Raji (cell line): Measurements from ENCODE around the gene TRPC6.

Experiments
- POLR2A ChIP-seq: IDR thresholded peaks from 2 replicates; pipeline ENCODE4 v1.6.1; 2011; ENCODE audit warnings: low read depth, low read length, control low read depth; ENCODE audit not compliant: insufficient read depth

TRPC6 gene

DNA sequence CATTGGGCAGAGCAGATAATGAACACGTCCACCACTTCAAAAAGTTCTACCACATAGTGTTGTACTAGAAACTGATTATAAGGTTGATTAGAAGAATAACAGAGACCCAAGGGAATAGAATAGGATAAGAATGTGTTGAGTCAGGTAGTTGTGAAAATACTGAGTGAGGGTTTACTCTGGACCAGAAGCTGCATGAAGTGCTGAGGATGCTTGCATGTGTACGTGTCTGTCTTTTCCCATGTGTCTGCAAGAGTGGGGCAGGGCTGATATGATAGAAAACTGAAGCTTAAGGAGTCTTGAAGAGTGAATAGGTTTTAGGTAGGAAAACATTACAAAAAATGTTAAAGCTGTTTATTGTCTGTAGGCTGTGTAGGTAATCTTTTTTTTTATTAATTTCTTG lies 20.6 kb downstream of the TRPC6 start:
- no peak for TF ChIP-seq POLR2A

DNA sequence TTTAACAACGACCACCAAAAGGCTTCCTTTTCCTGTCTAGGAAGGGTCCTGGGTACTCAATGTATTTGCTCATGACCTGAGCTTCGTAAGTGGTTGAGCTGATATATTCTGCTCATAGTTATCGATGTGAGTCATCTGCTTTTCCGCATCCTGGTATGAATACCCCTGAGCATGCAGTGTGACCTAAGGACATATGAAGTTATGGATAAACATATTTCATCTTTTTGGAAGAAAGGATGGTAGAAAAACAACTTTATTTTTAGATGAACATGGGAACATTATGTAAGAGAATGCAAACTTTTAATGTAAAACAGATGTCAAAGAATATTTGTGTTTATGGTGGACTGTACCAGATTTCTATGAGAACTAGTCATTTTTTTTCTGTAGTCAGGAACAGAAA lies 28.4 kb downstream of the TRPC6 start:
- no peak for TF ChIP-seq POLR2A

DNA sequence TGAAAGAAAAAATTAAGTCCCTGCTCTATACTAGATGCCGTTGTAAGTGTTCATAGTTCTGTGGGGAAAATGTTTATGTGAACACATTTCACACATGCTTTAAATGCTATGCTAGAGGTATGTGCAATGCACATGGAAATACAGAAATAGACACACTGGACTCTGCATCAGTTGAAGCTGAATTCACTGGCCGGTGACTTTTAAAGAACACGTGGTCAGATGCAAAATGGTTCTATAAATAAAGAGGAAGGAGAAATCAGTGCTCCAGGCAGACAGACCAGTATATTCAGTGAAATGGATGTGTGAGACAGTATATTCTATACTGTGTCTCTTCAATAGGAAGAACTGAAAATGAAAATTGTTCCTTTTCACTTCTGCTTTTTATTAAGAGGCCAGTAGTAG lies 29.9 kb downstream of the TRPC6 start:
- TF ChIP-seq POLR2A: no peak

DNA sequence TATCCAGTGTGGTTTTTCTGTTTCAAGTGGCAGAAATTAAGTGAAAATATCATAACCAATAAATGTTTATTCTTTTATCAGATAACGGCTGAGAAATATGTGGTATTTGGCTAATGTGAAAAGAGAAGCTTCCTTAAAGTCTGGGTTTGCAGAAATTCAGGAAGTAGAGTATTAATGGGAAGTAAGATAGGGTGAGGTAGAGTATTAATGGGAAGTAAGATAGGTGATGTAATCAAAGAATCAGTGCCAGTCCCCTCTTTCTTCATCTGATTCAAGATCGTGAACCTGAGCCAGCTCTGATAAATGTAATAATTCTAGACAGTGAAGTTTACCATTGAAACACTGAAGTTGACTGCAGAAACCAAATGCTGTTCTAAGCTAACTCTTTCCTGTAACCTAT lies 30.9 kb downstream of the TRPC6 start:
- TF ChIP-seq POLR2A: no peak

DNA sequence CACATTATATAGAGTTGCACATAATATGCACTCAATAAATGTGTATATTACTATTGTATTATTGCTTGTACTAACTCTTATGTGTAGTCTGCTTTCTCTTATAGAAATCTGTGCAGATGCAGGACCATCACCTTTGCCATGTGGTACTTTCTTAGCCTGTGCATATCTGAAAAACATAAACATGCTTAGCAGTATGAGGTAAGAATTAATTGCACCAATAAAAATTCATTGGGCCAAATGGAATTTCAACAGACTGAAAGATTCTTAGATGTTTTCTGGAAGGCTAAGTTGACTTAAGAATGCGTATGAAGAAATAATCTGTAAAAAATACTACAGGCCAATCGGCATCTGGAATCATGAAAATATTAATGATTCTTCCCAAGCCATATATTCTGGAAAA lies 55.3 kb downstream of the TRPC6 start:
- TF ChIP-seq POLR2A: no peak

DNA sequence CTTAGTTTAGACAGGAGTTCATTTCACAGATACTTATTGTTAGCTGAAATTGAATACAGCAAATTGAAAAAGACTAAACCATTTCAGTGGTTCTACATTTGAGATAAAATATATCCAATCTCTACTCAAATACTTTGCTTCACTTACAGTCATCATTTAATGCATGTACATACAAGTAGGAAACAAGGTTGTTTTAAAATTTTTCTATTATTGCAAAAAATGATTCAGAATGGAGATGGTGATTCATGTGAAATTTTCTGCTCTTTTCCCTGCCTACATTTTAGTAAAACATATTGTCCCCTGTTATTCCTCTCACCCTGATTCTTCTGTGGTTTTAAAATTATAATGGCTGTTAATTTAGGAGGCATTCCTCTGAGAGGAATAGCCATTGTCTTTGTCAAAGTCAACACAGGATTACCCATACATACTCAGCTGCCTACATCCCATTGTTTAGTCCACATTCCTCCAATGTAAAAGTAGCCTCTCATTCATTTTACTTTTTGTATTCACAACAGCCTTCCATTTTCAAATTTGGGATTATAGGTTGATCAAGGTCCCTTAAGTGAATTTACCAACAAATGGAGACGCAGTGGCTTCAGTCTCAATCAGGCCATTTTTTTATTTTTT lies 60.1 kb downstream of the TRPC6 start:
- TF ChIP-seq POLR2A: no peak

DNA sequence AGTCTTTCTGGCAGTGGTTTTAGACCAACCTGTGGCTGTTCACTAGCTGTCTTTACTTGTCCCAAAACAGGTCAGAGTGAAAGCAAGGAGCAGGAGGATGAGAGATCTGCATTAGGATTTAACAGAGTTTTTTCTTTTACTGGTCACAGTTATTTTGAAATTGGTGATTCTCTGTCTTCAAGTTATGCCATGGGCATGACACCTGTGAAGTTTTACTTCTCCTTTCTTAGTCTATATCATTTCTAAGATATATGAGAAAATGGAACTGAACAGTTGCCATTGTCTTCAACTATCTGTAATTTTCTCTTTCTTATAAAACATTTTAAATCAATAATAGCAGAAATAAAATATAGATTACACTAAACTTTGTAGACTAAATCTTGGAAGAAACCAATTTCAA lies 60.6 kb downstream of the TRPC6 start:
- no peak for TF ChIP-seq POLR2A

DNA sequence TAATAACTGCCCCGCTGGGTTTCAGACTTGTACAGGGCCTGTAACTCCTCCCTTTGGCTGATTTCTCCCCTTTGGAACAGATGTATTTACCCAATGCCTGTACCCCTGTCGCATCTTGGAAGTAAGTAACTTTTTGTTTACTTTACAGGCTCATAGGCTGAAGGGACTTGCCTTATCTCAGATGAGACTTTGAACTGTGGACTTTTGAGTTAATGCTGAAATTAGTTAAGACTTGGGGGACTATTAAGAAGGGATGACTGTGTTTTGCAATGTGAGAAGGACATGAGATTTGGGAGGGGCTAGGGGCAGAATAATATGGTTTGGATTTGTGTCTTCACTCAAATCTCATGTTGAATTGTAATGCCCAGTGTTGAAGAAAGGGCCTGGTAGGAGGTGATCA lies 62.0 kb downstream of the TRPC6 start:
- no peak for TF ChIP-seq POLR2A

DNA sequence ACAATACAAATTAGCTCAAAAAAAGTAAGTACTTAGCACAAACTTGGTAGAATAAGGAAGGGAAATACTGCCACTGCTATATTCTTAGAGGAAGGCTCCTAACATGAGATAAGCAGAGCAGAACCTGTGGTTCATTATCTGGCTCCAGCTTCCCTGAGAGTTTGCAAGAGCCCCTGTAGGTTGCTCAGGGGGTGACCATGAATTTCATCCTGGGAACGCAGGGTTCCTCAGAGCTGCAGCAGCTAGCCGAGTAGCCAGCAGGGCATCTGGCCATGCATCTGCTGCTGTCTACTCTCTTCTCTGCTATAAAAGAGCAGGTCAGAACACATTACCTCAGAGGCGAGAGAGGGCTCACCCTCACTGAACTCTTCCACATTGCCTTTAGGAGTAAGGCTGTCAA lies 67.3 kb downstream of the TRPC6 start:
- no peak for TF ChIP-seq POLR2A

DNA sequence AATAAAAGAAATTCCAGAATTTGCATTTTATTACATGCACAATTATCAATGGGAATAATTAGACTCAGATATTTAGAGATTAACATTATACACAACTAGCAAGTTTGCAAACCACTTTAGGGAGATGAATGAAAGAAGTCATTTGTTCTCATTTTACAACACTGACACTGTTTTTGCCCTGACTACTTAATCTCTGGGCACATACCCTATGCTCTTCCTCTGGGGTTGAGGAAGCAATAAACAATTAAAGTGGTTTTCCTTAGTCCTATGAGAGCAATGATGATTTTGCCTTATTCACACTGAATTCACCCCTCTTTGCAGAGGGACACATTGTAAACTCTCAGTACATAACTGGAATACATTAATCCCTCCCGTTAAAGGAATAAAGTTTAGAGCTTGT lies 72.7 kb downstream of the TRPC6 start:
- no peak for TF ChIP-seq POLR2A

DNA sequence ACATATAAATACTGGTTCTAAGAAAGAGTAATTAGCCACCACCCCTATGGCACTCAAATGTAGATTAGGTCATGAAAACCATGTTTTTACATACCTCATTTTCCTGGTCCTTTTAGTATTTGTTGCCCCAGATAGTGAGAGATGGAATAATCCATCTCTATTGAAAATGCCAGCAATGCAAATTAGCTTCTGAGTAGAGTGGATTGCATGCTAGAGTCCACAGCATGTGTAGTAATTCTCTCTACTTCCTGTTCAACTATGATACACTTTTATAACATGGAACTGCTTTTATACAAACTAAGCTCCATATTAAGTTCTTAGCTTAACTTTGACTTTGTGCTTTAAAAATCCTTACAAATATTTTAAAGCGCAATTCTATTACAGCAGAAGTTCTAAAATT lies 73.2 kb downstream of the TRPC6 start:
- no peak for TF ChIP-seq POLR2A

DNA sequence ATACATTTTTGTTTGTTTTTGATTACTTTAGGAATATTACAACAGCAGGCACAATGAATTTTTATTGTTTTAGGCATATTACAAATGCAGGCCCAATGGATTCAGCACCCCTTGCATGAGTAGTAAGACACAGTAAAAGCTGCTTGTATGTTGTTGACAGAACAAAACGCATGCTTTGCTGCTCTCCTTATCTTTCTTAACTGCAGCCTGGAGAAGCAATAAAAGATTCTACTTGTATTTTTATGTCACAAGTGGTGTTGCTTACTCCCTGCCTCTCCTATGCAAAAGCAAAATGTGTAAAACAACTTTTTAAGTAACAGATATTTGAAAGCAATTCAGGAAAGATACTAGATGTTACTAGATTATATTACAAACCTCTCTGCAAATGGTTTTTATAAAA lies 73.9 kb downstream of the TRPC6 start:
- no peak for TF ChIP-seq POLR2A

DNA sequence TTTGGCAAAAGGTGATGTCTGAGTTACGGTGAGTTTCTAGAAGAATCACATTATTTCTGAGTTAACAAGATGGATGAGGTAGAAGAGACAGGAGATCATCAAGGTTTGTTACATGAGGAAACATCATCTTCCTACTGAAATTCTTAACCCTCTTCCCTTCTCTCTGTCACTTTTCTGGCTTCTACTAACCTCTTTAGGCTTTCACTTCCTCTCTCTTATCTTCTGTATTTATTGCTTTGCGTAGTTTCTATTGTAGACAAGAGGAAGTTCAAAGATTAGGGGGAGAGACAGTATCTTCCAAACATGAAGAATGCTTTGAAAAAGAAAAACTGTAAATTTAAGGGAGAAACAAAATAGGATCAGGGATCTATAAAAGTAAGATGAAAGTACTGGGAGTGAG lies 75.4 kb downstream of the TRPC6 start:
- no peak for TF ChIP-seq POLR2A

DNA sequence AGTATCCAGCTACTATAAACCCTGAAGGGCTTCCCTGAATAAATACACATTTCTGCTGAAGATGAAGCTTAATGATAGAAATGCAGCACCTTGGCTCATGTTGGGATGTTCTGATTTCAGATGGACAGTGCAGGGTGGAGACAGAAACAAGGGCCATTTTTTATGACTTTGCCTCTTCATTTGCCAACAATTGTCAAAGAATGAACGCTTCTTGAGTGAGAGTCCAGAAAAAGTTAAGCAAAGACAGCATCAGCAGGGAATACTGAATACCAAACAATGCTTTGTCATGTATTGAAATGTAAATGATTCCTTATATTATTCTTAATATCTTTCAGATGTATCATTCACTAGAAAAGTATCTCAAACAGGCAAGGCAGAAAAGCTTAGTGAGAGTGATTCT lies 84.9 kb downstream of the TRPC6 start:
- no peak for TF ChIP-seq POLR2A

DNA sequence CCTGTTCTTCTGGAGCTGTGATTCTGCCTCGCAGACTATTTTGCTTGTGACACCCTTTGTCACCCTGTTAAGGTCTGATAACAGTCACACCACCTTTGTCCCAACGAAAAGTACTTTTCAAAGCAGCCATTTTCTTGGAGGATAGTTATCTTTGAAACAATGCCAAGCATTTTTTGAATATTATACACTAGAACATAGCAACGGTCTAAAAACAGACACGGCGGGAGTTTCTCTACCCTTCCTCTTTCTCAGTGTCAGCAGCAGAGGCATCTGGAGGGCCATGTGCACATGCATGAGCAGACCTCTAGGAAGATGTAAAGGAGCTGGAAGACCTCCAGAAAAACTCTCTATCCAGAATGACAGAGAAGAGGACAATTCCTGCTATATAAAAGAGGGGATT lies 86.5 kb downstream of the TRPC6 start:
- no peak for TF ChIP-seq POLR2A

DNA sequence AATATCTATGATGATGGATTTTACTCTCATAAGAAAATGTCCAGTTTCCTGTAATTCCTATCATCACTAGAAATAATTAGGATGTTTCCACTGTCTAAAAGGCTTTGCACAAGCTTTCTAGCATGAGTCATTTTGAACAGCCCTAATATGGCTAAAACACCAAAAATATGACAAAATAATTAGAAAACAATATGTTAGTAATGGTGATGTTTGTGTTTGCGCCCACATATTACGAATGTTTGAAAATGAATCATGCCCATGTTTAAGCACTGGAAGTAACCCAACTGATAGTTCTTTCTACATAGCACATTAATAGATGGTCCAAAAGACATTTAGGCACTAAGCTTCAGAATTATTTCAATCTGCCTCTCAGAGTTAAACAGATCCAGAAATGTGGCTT lies 96.0 kb downstream of the TRPC6 start:
- no peak for TF ChIP-seq POLR2A

DNA sequence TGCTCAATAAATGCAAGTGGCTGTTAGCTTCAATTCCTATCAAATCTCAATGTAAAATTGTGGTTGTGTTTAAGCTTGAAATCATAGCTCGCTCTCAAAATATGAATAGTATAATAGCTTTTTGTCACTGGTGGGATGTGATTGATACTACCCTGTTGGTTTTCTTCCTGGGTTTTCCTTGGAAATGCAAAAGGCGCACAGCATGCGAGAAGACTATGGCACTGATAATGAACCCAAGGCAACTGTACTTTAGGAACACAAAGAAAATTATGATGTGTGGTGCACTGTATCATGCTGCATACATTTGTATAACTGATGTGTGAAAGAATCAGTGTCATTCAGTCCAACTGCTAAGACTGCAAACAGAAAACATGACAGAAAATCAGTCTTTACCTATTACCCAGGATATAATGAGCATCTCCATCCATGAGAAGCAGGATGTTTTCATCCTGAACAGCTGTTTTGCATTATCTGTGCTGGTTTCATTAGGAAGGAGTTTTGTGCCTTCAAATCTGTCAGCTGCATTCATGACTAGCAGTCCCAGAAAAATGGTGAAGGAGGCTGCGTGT lies 101.2 kb downstream of the TRPC6 start:
- TF ChIP-seq POLR2A: no peak
